ENCODE results near the gene C9orf43.

- TF ChIP-seq EZH2 (IDR thresholded peaks at IDR 0.05; ENCODE audit: low read depth, unreplicated experiment) (no peak), CTCF (conservative IDR thresholded peaks at IDR 0.05; ENCODE audit: low read depth in 2 of 2) (no peak), POLR2AphosphoS5 (IDR thresholded peaks at IDR 0.05; ENCODE audit: low read depth) (no peak), ZNF462 (CRISPR knock-in tag; IDR thresholded peaks at IDR 0.05) (no peak), REST (IDR thresholded peaks at IDR 0.05; ENCODE audit: unreplicated experiment) (no peak), ZNF114 (CRISPR knock-in tag; IDR thresholded peaks at IDR 0.05) (no peak), EZH2phosphoT487 (IDR thresholded peaks at IDR 0.05; ENCODE audit: unreplicated experiment) (no peak), ETS1 (IDR thresholded peaks at IDR 0.05) (no peak), JUNB (IDR thresholded peaks at IDR 0.05; ENCODE audit: unreplicated experiment) (no peak), CREB1 (CRISPR knock-in tag; IDR thresholded peaks at IDR 0.05; ENCODE audit: low read depth) (no peak), STAT1 (IDR thresholded peaks at IDR 0.05; ENCODE audit: unreplicated experiment) (no peak), NANOG (IDR thresholded peaks at IDR 0.05; ENCODE audit: borderline replicate concordance) (no peak), ZNF331 (CRISPR knock-in tag; IDR thresholded peaks at IDR 0.05; ENCODE audit: low read depth) (no peak)
Measured at GRCh38 chr9:113388833-113389232, 21.7 kb upstream of the C9orf43 start.
